SIG-M5 (cell line): ENCODE measurements around the gene GPR21.

Experiments used
- DNase-seq: peaks from one replicate; lab custom pipeline; 2025; lab: John Stamatoyannopoulos, UW

The GPR21 gene

DNA sequence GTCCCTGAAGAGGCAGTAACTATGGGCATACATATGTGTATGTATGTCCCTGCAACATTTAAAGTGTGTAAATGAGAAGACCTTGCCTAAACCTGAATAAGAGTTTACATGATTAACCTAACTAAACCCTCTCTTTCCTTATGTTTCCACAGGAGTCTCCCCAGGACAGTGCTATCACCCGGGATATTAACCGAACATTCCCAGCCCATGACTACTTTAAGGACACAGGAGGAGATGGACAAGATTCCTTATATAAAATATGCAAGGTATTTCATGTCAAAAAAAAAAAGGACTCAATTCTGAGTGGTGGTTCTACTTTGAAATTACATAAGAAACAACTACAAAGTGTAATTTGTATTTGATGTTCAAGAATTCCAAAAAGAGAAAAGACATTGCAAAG, 31.7 kb downstream of the GPR21 start:
- DNase-seq, result no peak

DNA sequence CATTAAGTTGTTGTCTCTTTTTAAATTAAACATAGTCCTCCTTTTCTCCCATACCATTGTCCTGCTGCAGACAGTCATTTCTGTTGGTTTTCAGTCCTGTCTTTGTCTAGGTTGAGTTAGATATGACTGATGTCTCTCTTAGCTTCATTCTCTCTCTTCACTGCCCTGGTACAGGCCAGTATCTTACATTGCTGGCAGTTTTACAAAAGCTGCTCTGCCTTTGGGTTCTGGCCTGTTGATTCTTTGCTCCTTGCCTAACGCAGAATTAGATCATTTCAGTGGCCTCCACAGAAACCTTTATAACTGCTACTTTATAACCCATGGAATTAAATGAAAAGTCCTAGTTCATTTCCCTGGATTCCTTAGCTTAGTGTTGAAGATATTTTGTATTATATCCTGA, 33.7 kb downstream of the GPR21 start:
- DNase-seq, result no peak

DNA sequence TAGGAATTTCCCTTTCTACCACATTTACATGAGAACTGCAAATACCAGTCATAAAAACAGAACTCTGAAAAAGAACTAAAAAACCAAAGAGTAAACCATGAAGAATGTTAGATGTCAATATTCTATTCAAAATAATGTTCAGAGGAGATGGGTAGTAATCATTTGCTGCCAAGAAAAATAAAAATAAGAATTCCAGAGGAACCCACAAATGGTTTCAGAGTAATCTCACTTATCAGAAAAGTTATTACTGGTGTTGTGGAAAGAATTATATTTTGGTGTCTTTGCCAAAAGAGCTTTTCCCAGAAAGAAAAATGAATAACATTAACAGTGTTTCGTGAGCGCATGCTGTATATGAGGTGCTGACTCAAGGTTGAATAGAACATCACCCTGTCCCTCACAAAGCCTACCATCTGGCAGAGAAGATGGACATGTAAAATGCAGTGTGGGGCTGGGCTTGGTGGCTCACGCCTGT, 35.6 kb downstream of the GPR21 start:
- DNase-seq, result no peak

DNA sequence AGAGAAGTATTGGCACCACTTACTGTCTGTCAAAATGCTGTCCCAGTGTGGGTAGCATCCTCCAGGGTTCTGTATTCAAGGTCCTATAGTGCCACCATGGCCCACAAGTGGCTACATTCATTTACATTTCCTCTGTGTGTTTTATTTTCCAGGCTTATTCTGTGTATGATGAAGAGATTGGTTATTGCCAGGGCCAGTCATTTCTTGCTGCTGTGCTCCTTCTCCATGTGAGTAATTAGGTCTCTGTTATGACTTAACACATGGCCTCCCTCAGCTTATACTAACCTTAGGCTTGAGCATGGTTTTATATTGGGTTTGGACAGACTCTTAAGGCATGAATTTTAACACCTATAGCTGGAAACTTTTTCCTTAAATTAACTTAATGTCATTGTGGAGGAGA, 36.7 kb downstream of the GPR21 start:
- DNase-seq, result no peak

DNA sequence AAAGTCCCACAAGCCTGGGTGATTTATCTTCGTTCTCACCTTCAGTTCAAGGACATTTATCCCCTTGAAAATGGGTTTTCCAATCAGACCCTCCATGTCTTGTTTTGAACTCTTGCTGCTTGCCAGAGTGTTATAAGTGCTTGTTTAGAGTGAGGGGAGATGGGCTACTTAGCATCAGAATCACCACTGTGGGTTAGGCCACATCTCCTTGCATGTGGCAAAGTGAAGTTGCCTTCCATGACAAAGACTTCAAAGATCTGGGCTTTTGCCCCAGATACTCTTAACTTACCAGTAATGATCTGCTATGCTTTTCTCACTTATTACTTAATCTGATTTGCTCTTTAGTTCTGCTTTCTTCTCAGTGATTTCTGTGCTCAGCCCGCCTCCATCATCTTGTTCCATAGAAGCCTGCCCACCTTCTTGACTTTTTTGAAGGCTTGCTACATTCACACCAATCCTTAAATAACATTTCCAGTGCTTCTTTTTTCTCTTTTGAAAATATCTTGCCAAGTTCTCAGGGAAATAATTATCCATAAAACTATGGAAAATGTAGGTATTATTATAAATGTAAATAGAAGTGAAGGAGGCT, 39.0 kb downstream of the GPR21 start:
- no peak for DNase-seq

DNA sequence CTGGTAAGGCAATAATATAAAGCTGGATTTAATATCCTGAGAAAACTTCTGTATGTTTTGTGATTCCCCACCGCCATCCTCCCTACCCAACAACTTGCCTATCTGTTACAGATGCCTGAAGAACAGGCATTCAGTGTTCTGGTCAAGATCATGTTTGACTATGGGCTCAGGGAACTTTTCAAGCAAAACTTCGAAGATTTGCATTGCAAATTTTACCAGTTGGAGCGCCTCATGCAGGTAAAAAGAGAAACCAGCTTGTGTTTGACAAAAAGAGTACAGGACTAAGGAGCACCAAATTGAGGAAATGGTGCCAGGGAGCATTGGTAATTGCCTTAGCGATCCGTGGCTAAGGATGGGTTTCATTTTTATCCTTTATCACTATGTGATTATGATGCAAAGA, 40.0 kb downstream of the GPR21 start:
- no peak for DNase-seq

DNA sequence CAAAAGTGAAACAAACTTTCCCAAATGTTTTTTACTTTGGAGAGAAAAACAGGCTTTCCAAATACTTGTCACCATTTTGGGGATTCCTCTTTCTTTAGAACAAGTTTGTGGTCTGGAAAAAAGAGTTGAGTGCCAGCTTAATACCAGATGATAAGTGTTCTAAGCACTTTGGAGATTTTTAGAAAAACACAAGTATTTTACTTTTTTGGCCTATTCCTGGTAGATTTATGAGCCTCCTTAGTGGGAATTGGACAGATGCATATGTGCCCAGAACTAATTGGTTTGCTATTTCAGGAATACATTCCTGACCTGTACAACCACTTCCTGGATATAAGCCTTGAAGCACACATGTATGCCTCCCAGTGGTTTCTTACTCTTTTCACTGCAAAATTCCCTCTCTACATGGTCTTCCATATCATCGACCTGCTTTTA, 40.5 kb downstream of the GPR21 start:
- DNase-seq, result no peak

DNA sequence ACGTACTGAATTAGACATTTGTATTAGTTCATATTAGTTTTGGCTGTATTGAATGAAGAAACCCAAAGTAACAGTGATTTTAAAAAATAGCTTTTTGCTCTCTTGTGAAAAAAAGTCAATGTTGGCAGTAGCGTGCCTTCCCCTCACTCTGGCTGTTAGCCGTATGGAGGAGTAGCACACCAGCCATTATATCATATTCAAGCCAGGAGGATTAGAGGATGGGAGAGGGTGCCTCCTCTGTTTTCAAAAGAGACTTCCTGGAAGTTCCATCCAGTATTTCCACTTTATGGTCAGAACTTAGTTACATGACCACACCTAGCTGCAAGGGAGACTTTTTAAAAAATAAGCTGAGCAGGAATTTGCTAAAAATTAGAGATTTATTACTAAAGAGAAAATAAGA, 41.2 kb downstream of the GPR21 start:
- DNase-seq, result no peak

DNA sequence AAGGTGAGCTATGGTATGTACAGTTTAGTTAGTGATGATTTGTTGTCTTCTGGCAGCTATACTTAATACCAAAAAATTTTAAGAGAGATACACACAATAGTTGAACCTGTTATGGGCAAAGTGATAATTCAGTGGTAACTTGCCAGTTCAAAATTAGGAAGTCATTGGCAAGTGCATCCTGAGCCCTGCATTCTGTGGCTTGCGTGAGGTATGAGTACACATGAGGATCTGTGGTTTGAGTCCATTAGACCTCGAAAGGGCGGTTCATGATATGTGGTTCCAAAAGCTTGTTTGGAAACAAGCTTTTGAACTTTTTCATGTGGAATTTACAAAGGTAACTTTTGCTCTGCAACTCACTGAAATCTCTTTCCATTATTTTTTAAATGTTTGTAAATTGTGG, 47.0 kb downstream of the GPR21 start:
- no peak for DNase-seq

DNA sequence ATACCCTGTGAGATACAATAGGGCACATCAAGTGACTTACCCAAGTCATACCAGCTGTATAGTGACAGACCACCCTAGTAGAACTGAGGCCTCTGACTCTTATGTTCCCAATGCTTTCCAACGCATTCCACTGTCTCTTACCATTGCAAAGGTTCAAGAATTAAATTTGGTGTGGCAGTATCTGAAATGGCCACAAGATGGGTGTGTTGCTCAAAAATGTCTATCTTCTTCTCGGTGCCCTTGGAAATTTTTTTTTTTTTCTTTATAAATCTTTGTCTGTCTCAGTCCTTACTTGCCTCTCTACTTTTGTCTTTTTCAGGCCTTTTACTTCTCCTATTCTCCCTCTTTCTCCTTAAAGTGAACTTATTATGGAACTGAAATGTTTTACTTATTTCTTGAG, 48.4 kb downstream of the GPR21 start:
- no peak for DNase-seq

DNA sequence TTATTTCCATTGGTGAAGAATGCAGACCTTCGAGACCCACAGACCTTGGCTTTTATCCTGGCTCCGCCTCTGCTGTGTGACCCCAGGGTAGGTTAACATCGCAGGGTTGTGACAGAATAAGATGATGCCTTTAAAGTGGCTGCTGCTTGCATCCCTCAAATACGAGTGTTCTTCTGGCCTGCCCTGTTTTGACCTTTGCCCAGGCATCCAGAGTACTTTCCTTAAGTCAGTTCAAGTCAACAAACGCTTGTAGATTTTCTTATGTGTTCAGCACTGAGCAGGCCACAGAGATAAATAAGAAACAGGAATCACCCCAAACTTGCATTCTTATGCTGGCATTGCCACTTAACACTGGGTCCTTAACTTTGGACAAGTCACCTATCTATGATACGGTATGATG, 50.2 kb downstream of the GPR21 start:
- DNase-seq, result no peak

DNA sequence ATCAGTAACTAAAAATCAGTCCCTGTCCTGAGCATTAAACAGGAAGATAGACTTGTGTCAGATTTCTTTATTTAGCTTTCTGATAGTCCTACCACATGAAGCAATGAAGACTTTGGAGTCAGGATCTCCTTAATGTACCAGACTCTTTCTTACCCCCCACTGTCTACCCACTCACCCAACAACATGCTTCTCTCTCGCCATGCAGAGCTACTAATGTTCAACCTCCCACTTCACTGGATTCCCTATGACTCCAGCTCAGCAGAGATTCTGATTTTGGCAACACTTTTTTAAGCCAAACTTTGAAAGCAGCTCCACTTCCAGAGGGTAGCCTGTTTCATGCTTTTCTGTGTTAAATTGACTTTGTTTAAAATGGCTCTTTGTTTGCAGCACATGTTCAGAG, 50.8 kb downstream of the GPR21 start:
- DNase-seq, result no peak
